PFSK-1 (cell line): Measurements from ENCODE around the gene NUB1.

Experiments
- FOXP2 ChIP-seq: optimal IDR thresholded peaks from 2 replicates; pipeline ENCODE3; 2011; ENCODE audit warnings: borderline replicate concordance, control low read depth, inconsistent platforms; ENCODE audit not compliant: insufficient read depth; ENCODE audit errors: extremely low read length, extremely low read depth
- POLR2AphosphoS5 ChIP-seq: IDR thresholded peaks from 2 replicates; pipeline ENCODE4 v1.6.1; 2012; ENCODE audit warnings: low read depth, mild to moderate bottlenecking, control low read depth, low read length, moderate library complexity
- REST ChIP-seq, 2 experiments: IDR thresholded peaks; 2 replicates each; pipeline versions ENCODE4 v1.6.1 to v1.8.0; 2011 to 2012; ENCODE audit warnings: low read depth in 2 of 2, low read length in 2 of 2, control low read depth in 1 of 2, inconsistent platforms in 1 of 2, mild to moderate bottlenecking in 1 of 2, moderate library complexity in 1 of 2; ENCODE audit not compliant: insufficient read depth in 1 of 2
- SIN3A ChIP-seq: IDR thresholded peaks from 2 replicates; pipeline ENCODE4 v1.6.1; 2012; ENCODE audit warnings: mild to moderate bottlenecking, low read length, moderate library complexity, borderline replicate concordance; ENCODE audit not compliant: insufficient read depth
- TAF1 ChIP-seq: IDR thresholded peaks from 2 replicates; pipeline ENCODE4 v1.6.1; 2012; ENCODE audit warnings: low read length, control low read depth, borderline replicate concordance; ENCODE audit not compliant: insufficient read depth

Gene NUB1

DNA sequence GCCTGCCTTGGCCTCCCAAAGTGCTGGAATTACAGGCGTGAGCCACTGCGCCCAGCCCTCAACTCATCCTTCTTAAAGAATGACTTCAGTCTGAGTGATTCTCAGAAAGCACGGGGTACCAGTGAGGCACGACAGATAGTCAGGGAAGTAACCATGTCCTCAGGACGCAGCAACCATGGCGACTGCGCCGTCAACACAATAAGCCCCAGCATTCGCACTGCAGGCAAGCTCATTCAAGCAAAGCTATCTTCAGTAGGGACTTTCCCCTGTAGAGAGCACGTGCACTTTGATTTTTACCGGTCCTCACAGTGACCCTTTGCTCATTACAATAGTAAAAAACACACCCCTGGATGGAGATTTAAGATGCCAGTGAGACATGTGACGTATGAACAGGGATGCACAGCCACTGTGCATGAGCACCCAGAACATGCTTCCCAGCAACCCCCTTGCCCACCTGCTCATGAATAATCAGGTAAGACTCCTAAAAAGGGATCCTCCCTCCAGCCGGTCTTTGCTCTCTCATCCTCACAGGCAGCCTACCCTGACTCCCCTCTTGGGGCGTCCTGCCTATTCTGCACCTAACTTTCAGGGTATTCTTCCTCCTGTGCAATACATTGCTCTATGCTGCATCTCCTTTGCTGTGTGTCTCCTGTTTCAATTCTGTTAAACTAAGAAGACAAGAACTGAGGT, 59.2 kb downstream of the NUB1 start:
- TF ChIP-seq SIN3A (no peak), POLR2AphosphoS5 (no peak), TAF1 (no peak), FOXP2 (no peak), REST (IDR thresholded peaks at IDR 0.05; ENCODE audit: insufficient read depth in 1 of 2, low read depth in 2 of 2, low read length in 2 of 2) (no peak)

GRCh38 chr7:151402029-151402835, 60.6 kb downstream of the NUB1 start:
- no peak for TF ChIP-seq TAF1
- TF ChIP-seq SIN3A: no peak
- TF ChIP-seq FOXP2: no peak
- TF ChIP-seq POLR2AphosphoS5: no peak
- TF ChIP-seq REST (IDR thresholded peaks at IDR 0.05; ENCODE audit: insufficient read depth in 1 of 2, low read depth in 2 of 2, low read length in 2 of 2): no peak

GRCh38 chr7:151403764-151404163, 62.2 kb downstream of the NUB1 start:
- no peak for TF ChIP-seq REST (IDR thresholded peaks at IDR 0.05; ENCODE audit: insufficient read depth in 1 of 2, low read depth in 2 of 2, low read length in 2 of 2)
- no peak for TF ChIP-seq TAF1
- TF ChIP-seq POLR2AphosphoS5: no peak
- no peak for TF ChIP-seq FOXP2
- TF ChIP-seq SIN3A: no peak

DNA sequence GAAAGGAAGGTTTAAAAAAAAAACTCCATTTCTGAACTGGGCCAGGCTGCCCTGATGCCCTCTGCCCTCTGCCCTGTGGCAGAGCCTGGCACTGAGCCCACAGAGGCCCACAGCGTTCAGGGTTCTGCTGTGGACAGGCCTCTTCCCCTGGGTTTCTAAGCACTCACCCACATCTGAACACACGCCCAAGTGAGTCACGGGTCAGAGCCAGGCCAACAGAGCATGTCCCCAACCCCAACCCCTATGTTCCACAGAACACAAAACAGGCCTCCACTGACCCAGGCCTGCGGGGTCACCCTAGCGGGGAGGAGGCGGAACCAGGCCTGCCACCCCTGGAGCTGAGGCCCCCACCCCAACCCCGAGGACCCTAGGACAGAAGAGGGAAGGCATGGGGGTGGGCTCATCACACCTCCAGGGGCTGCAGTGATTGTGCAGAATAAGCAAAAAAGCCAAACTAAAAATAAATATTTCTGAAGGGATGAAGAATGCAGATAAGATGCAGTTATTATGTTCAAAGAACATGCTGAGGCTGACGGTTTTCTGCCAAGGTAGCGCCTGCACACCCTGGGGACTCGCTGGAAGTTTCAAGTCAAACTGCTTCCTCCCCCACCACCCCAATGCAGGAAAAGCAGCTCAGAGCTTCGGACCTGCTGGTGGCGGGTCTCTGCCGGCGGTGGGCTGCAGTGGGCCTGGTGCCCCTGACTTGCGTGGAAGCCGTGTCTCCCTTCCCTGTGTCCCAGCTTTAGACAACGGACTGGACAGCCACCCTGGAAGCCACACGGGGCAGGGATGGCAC, 62.8 kb downstream of the NUB1 start:
- TF ChIP-seq TAF1: no peak
- no peak for TF ChIP-seq POLR2AphosphoS5
- no peak for TF ChIP-seq FOXP2
- TF ChIP-seq REST (IDR thresholded peaks at IDR 0.05; ENCODE audit: insufficient read depth in 1 of 2, low read depth in 2 of 2, low read length in 2 of 2): no peak
- no peak for TF ChIP-seq SIN3A
